ENCODE data around the gene KCNQ1.

KCNQ1 gene

GRCh38 chr11:2584434-2584811 lies 139.6 kb downstream of the KCNQ1 start:
- Histone ChIP-seq H2AFZ (ENCODE audit: low read depth, low read length, severe bottlenecking) (no peak overlapping the region), H3K79me2 (ENCODE audit: insufficient read depth, low read length) (no peaks in the 10 kb centered on the region), H3K4me2 (ENCODE audit: low read depth, low read length, poor library complexity, severe bottlenecking) (no peak overlapping the region), H3K27me3 (ENCODE audit: low read length) (no peaks in the 10 kb centered on the region), H3K9me3 (ENCODE audit: insufficient read depth, low read length) (no peaks in the 10 kb centered on the region), H3K9me2 (replicated peaks; ENCODE audit: insufficient read depth, low read length) (no peaks in the 10 kb centered on the region), H3K27ac (ENCODE audit: low read depth, low read length) (no peak overlapping the region), H3K36me3 (ENCODE audit: low read length) (no peaks in the 10 kb centered on the region), H3K9ac (ENCODE audit: low read length) (no peak overlapping the region), H4K20me1 (ENCODE audit: low read depth, low read length) (no peaks in the 10 kb centered on the region), H3K4me3 (ENCODE audit: insufficient read depth, low read length, poor library complexity, severe bottlenecking) (no peak overlapping the region), H3F3A (ENCODE audit: insufficient read depth) (no peaks in the 10 kb centered on the region)
- no peak for TF ChIP-seq CTCF (IDR thresholded peaks at IDR 0.05; ENCODE audit: insufficient read depth, low read length, poor library complexity, severe bottlenecking)
- no peak for TF ChIP-seq EZH2phosphoT487 (conservative IDR thresholded peaks at IDR 0.05; ENCODE audit: low read length)

GRCh38 chr11:2584812-2585565 lies 140.2 kb downstream of the KCNQ1 start:
- no peaks in the 10 kb centered on the region for H4K20me1 ChIP-seq (ENCODE audit: low read depth, low read length)
- H3F3A ChIP-seq (ENCODE audit: insufficient read depth): no peaks in the 10 kb centered on the region
- TF ChIP-seq EZH2phosphoT487 (conservative IDR thresholded peaks at IDR 0.05; ENCODE audit: low read length): no peak
- no peak for TF ChIP-seq CTCF (IDR thresholded peaks at IDR 0.05; ENCODE audit: insufficient read depth, low read length, poor library complexity, severe bottlenecking)
- no peaks in the 10 kb centered on the region for H3K79me2 ChIP-seq (ENCODE audit: insufficient read depth, low read length)
- no peaks in the 10 kb centered on the region for H3K36me3 ChIP-seq (ENCODE audit: low read length)
- no peak overlapping the region for H2AFZ ChIP-seq (ENCODE audit: low read depth, low read length, severe bottlenecking)
- no peaks in the 10 kb centered on the region for H3K27me3 ChIP-seq (ENCODE audit: low read length)
- H3K4me2 ChIP-seq (ENCODE audit: low read depth, low read length, poor library complexity, severe bottlenecking): no peak overlapping the region
- H3K9ac ChIP-seq (ENCODE audit: low read length): no peak overlapping the region
- H3K9me2 ChIP-seq (replicated peaks; ENCODE audit: insufficient read depth, low read length): no peaks in the 10 kb centered on the region
- no peak overlapping the region for H3K4me3 ChIP-seq (ENCODE audit: insufficient read depth, low read length, poor library complexity, severe bottlenecking)
- H3K27ac ChIP-seq (ENCODE audit: low read depth, low read length): no peak overlapping the region
- H3K9me3 ChIP-seq (ENCODE audit: insufficient read depth, low read length): no peaks in the 10 kb centered on the region

GRCh38 chr11:2585566-2586086 lies 140.8 kb downstream of the KCNQ1 start:
- no peaks in the 10 kb centered on the region for H3K79me2 ChIP-seq (ENCODE audit: insufficient read depth, low read length)
- H3K27ac ChIP-seq (ENCODE audit: low read depth, low read length): no peak overlapping the region
- H3F3A ChIP-seq (ENCODE audit: insufficient read depth): no peaks in the 10 kb centered on the region
- H3K36me3 ChIP-seq (ENCODE audit: low read length): no peaks in the 10 kb centered on the region
- H3K9me2 ChIP-seq (replicated peaks; ENCODE audit: insufficient read depth, low read length): no peaks in the 10 kb centered on the region
- H3K27me3 ChIP-seq (ENCODE audit: low read length): no peaks in the 10 kb centered on the region
- no peak overlapping the region for H2AFZ ChIP-seq (ENCODE audit: low read depth, low read length, severe bottlenecking)
- H3K4me3 ChIP-seq (ENCODE audit: insufficient read depth, low read length, poor library complexity, severe bottlenecking): no peak overlapping the region
- TF ChIP-seq EZH2phosphoT487 (conservative IDR thresholded peaks at IDR 0.05; ENCODE audit: low read length) (no peak), CTCF (IDR thresholded peaks at IDR 0.05; ENCODE audit: insufficient read depth, low read length, poor library complexity, severe bottlenecking) (no peak)
- H4K20me1 ChIP-seq (ENCODE audit: low read depth, low read length): no peaks in the 10 kb centered on the region
- no peak overlapping the region for H3K9ac ChIP-seq (ENCODE audit: low read length)
- no peaks in the 10 kb centered on the region for H3K9me3 ChIP-seq (ENCODE audit: insufficient read depth, low read length)
- H3K4me2 ChIP-seq (ENCODE audit: low read depth, low read length, poor library complexity, severe bottlenecking): no peak overlapping the region
